ENCODE results near the gene RPGR. TPM values are rescaled to one million over a fixed set of nuclear protein-coding genes. Genes with fewer than 3 reads are reported as not detected.

Gene RPGR
- total RNA-seq, 1 donor: 8.0 TPM

GRCh38 chrX:38232079-38232686 is 95.1 kb downstream of the RPGR start:
- Histone ChIP-seq H4K20me1 (ENCODE audit: insufficient read depth, low read length) (no peaks in the 10 kb centered on the region), H3K4me2 (ENCODE audit: insufficient read depth, low read length) (no peak overlapping the region), H3K27me3 (ENCODE audit: insufficient read depth, low read length) (no peaks in the 10 kb centered on the region), H3K36me3 (ENCODE audit: insufficient read depth, low read length) (no peaks in the 10 kb centered on the region), H2AFZ (ENCODE audit: low read length) (no peak overlapping the region), H3K27ac (ENCODE audit: low read depth, low read length) (peak overlapping the region; percentile 25), H3K4me1 (ENCODE audit: insufficient read depth, low read length) (peaks cover 25% of the 10 kb centered on the region), H3K9me3 (ENCODE audit: low read depth, low read length) (no peaks in the 10 kb centered on the region), H3K79me2 (ENCODE audit: insufficient read depth, low read length) (no peaks in the 10 kb centered on the region), H3K4me3 (ENCODE audit: insufficient read depth, low read length) (no peak overlapping the region)
- DNase-seq (ENCODE audit: insufficient read length, low spot score, missing footprints): no peak
- TF ChIP-seq CTCF (IDR thresholded peaks at IDR 0.05; ENCODE audit: extremely low read depth, low read depth, low read length): no peak

GRCh38 chrX:38225093-38225492 is 102.2 kb downstream of the RPGR start:
- Histone ChIP-seq H4K20me1 (ENCODE audit: insufficient read depth, low read length) (no peaks in the 10 kb centered on the region), H3K9me3 (ENCODE audit: low read depth, low read length) (no peaks in the 10 kb centered on the region), H3K36me3 (ENCODE audit: insufficient read depth, low read length) (no peaks in the 10 kb centered on the region), H2AFZ (ENCODE audit: low read length) (peak overlapping the region; percentile 37), H3K4me2 (ENCODE audit: insufficient read depth, low read length) (peak overlapping the region; percentile 44), H3K27me3 (ENCODE audit: insufficient read depth, low read length) (no peaks in the 10 kb centered on the region), H3K79me2 (ENCODE audit: insufficient read depth, low read length) (no peaks in the 10 kb centered on the region), H3K4me1 (ENCODE audit: insufficient read depth, low read length) (peaks cover 6% of the 10 kb centered on the region), H3K4me3 (ENCODE audit: insufficient read depth, low read length) (no peak overlapping the region), H3K27ac (ENCODE audit: low read depth, low read length) (no peak overlapping the region)
- TF ChIP-seq CTCF (IDR thresholded peaks at IDR 0.05; ENCODE audit: extremely low read depth, low read depth, low read length): no peak
- peak; percentile 71 for DNase-seq (ENCODE audit: insufficient read length, low spot score, missing footprints)

- no peak overlapping the region for H3K27ac ChIP-seq (ENCODE audit: low read depth, low read length)
- DNase-seq (ENCODE audit: insufficient read length, low spot score, missing footprints): no peak
- no peaks in the 10 kb centered on the region for H3K36me3 ChIP-seq (ENCODE audit: insufficient read depth, low read length)
- no peaks in the 10 kb centered on the region for H3K9me3 ChIP-seq (ENCODE audit: low read depth, low read length)
- H2AFZ ChIP-seq (ENCODE audit: low read length): no peak overlapping the region
- no peak overlapping the region for H3K4me3 ChIP-seq (ENCODE audit: insufficient read depth, low read length)
- H4K20me1 ChIP-seq (ENCODE audit: insufficient read depth, low read length): no peaks in the 10 kb centered on the region
- H3K79me2 ChIP-seq (ENCODE audit: insufficient read depth, low read length): peaks cover under 1% of the 10 kb centered on the region
- no peak overlapping the region for H3K4me2 ChIP-seq (ENCODE audit: insufficient read depth, low read length)
- peaks cover 6% of the 10 kb centered on the region for H3K4me1 ChIP-seq (ENCODE audit: insufficient read depth, low read length)
- H3K27me3 ChIP-seq (ENCODE audit: insufficient read depth, low read length): no peaks in the 10 kb centered on the region
- no peak for TF ChIP-seq CTCF (IDR thresholded peaks at IDR 0.05; ENCODE audit: extremely low read depth, low read depth, low read length)
Observed at GRCh38 chrX:38224160-38224559, 103.1 kb downstream of the RPGR start.

- peak overlapping the region; percentile 71 for H3K4me3 ChIP-seq (ENCODE audit: insufficient read depth, low read length)
Observed at GRCh38 chrX:38221391-38221929, 105.8 kb downstream of the RPGR start.

More at GRCh38 chrX:38221391-38221929, 105.8 kb downstream of the RPGR start:
- DNase-seq (ENCODE audit: insufficient read length, low spot score, missing footprints): no peak
- H4K20me1 ChIP-seq (ENCODE audit: insufficient read depth, low read length): no peaks in the 10 kb centered on the region
- peak overlapping the region; percentile 81 for H3K4me2 ChIP-seq (ENCODE audit: insufficient read depth, low read length)
- H3K79me2 ChIP-seq (ENCODE audit: insufficient read depth, low read length): peaks cover 6% of the 10 kb centered on the region
- TF ChIP-seq CTCF (IDR thresholded peaks at IDR 0.05; ENCODE audit: extremely low read depth, low read depth, low read length): no peak
- peak overlapping the region; percentile 80 for H2AFZ ChIP-seq (ENCODE audit: low read length)
- H3K27ac ChIP-seq (ENCODE audit: low read depth, low read length): no peak overlapping the region
- H3K36me3 ChIP-seq (ENCODE audit: insufficient read depth, low read length): no peaks in the 10 kb centered on the region
- peaks cover 6% of the 10 kb centered on the region for H3K4me1 ChIP-seq (ENCODE audit: insufficient read depth, low read length)
- H3K9me3 ChIP-seq (ENCODE audit: low read depth, low read length): no peaks in the 10 kb centered on the region
- H3K27me3 ChIP-seq (ENCODE audit: insufficient read depth, low read length): no peaks in the 10 kb centered on the region

All from osteoblast (primary cell).